Measurements from ENCODE around the gene SMIM41. TPM values are rescaled to one million over a fixed set of nuclear protein-coding genes. Genes with fewer than 3 reads are reported as not detected.

SMIM41 gene
- total RNA-seq, 1 donor from 2014 or later, result not detected

- H3K27me3 Mint-ChIP-seq (ENCODE audit: unreplicated experiment), result no peaks in the 10 kb centered on the region
- H3K36me3 Mint-ChIP-seq (ENCODE audit: unreplicated experiment), result peaks cover 9% of the 10 kb centered on the region
- H3K4me1 Mint-ChIP-seq (ENCODE audit: unreplicated experiment), result peaks cover 49% of the 10 kb centered on the region
- no peaks in the 10 kb centered on the region for H3K9me3 Mint-ChIP-seq (ENCODE audit: unreplicated experiment)
- H3K27ac Mint-ChIP-seq (ENCODE audit: unreplicated experiment), result peak within 1 kb of the TSS; percentile 99
- peak; percentile 63 for TF ChIP-seq CTCF (IDR thresholded peaks at IDR 0.05)
- peak; percentile 95 for DNase-seq (ENCODE audit: extremely low spot score, unreplicated experiment)
- H3K4me3 Mint-ChIP-seq (ENCODE audit: unreplicated experiment), result peak within 1 kb of the TSS; percentile 95
Observed at GRCh38 chr12:52069327-52070184, 9.9 kb upstream of the SMIM41 start, which contains the start of gene ATG101. TSS of gene ATG101 (plus strand) at chr12:52069978. CDS start at chr12:52073651, 3,673 bp downstream.

GRCh38 chr12:52070185-52070925 lies 9.1 kb upstream of the SMIM41 start:
- Mint-ChIP-seq H3K27ac (ENCODE audit: unreplicated experiment) (peak overlapping the region; percentile 99), H3K4me1 (ENCODE audit: unreplicated experiment) (peaks cover 55% of the 10 kb centered on the region), H3K36me3 (ENCODE audit: unreplicated experiment) (peaks cover 10% of the 10 kb centered on the region), H3K27me3 (ENCODE audit: unreplicated experiment) (no peaks in the 10 kb centered on the region), H3K4me3 (ENCODE audit: unreplicated experiment) (peak overlapping the region; percentile 95), H3K9me3 (ENCODE audit: unreplicated experiment) (no peaks in the 10 kb centered on the region)
- TF ChIP-seq CTCF (IDR thresholded peaks at IDR 0.05), result no peak
- no peak for DNase-seq (ENCODE audit: extremely low spot score, unreplicated experiment)

GRCh38 chr12:52073531-52074381 lies 5.7 kb upstream of the SMIM41 start:
- peaks cover 32% of the 10 kb centered on the region for H3K36me3 Mint-ChIP-seq (ENCODE audit: unreplicated experiment)
- no peaks in the 10 kb centered on the region for H3K9me3 Mint-ChIP-seq (ENCODE audit: unreplicated experiment)
- H3K4me1 Mint-ChIP-seq (ENCODE audit: unreplicated experiment), result peaks cover 57% of the 10 kb centered on the region
- DNase-seq (ENCODE audit: extremely low spot score, unreplicated experiment), result peak; percentile 91
- H3K27me3 Mint-ChIP-seq (ENCODE audit: unreplicated experiment), result no peaks in the 10 kb centered on the region
- TF ChIP-seq CTCF (IDR thresholded peaks at IDR 0.05), result no peak
- H3K27ac Mint-ChIP-seq (ENCODE audit: unreplicated experiment), result peak overlapping the region; percentile 87
- H3K4me3 Mint-ChIP-seq (ENCODE audit: unreplicated experiment), result peak overlapping the region; percentile 51

GRCh38 chr12:52074971-52075724 lies 4.4 kb upstream of the SMIM41 start:
- H3K4me3 Mint-ChIP-seq (ENCODE audit: unreplicated experiment), result no peak overlapping the region
- DNase-seq (ENCODE audit: extremely low spot score, unreplicated experiment), result no peak
- TF ChIP-seq CTCF (IDR thresholded peaks at IDR 0.05), result no peak
- no peaks in the 10 kb centered on the region for H3K27me3 Mint-ChIP-seq (ENCODE audit: unreplicated experiment)
- H3K4me1 Mint-ChIP-seq (ENCODE audit: unreplicated experiment), result peaks cover 50% of the 10 kb centered on the region
- H3K27ac Mint-ChIP-seq (ENCODE audit: unreplicated experiment), result peak overlapping the region; percentile 87
- no peaks in the 10 kb centered on the region for H3K9me3 Mint-ChIP-seq (ENCODE audit: unreplicated experiment)
- H3K36me3 Mint-ChIP-seq (ENCODE audit: unreplicated experiment), result peaks cover 32% of the 10 kb centered on the region

Data from osteocyte (in vitro differentiated cells).